K562 (cell line): ENCODE measurements around the gene NR1H2. TPM values are rescaled to one million over a fixed set of nuclear protein-coding genes. Genes with fewer than 3 reads are reported as not detected.
A peak's percentile ranks its signal among the peaks of the same experiment; 100 is the strongest.

Experiments used
- ATAC-seq: fragments of 200-7000 bp; cut with Tn5 transposase; 3 replicates; pipeline ENCODE4 v1.9.1; 2020; ENCODE audit warnings: moderate library complexity
- BruUV-seq: library from RNA; stranded (reverse); fragments of 400-500 nt; replicated peaks from 2 replicates; lab custom pipeline; 2021; lab: Mats Ljungman, UMichigan
- CTCF ChIA-PET: fragments of 300-600 bp; formaldehyde crosslinking; extraction: SDS; loops from one replicate; lab custom pipeline; 2021; ENCODE audit warnings: low intra/inter-chr PET ratio; lab: Yijun Ruan, JAX
- POLR2A ChIA-PET: fragments of 300-600, 350-650 bp; sonication (Branson Sonifier 250); formaldehyde crosslinking; extraction: SDS; loops from one replicate; lab custom pipeline; 2021; ENCODE audit warnings: antibody characterized with exemption, inconsistent platforms; lab: Yijun Ruan, JAX
- DNase-seq, 4 experiments: peaks; one replicate each; pipeline versions ENCODE4 v3.0.0 to v3.0.0-alpha.2; 2011 to 2018; ENCODE audit warnings: low spot score in 3 of 4, mixed read lengths in 3 of 4; ENCODE audit errors: extremely low read depth in 1 of 4
- FAIRE-seq: peaks from 2 replicates; lab custom pipeline; 2011; peaks lifted over from hg19 to GRCh38; lab: Jason Lieb, UNC
- H2AFZ ChIP-seq: 2 replicates; pipeline ENCODE4 v1.6.0; 2011; ENCODE audit warnings: low read depth, low read length, control low read depth, inconsistent platforms
- H3K27ac ChIP-seq: fragments of 200-600 bp; 3 replicates; pipeline ENCODE4 v1.8.0; 2011; ENCODE audit warnings: low read depth, mild to moderate bottlenecking, control low read depth, inconsistent platforms, low read length, moderate library complexity, mixed read lengths; ENCODE audit errors: extremely low read depth
- H3K27me3 ChIP-seq, 2 experiments: fragments of 300-600 bp in 1 of 2; 2 replicates in 1 of 2; 3 replicates in 1 of 2; pipeline versions ENCODE4 v1.6.0 to v1.8.0; 2011; ENCODE audit warnings: inconsistent platforms in 2 of 2, low read length in 2 of 2, mild to moderate bottlenecking in 1 of 2, mixed read lengths in 1 of 2, moderate library complexity in 1 of 2; ENCODE audit not compliant: control insufficient read depth in 2 of 2, insufficient read depth in 2 of 2
- H3K36me3 ChIP-seq: fragments of 300-600 bp; 3 replicates; pipeline ENCODE4 v1.8.0; 2011; ENCODE audit warnings: mild to moderate bottlenecking, low read length, inconsistent platforms; ENCODE audit not compliant: control insufficient read depth, insufficient read depth
- H3K4me1 ChIP-seq, 2 experiments: fragments of 200-600 bp in 1 of 2; replicated peaks in 1 of 2; 2 replicates in 1 of 2; 3 replicates in 1 of 2; pipeline versions ENCODE4 v1.5.1 to v1.8.0; 2011; ENCODE audit warnings: inconsistent platforms in 2 of 2, low read length in 2 of 2, mild to moderate bottlenecking in 1 of 2, mixed read lengths in 1 of 2, moderate library complexity in 1 of 2; ENCODE audit not compliant: control insufficient read depth in 2 of 2, insufficient read depth in 2 of 2
- H3K4me2 ChIP-seq: 2 replicates; pipeline ENCODE4 v1.6.1; 2011; ENCODE audit warnings: low read length, control low read depth, inconsistent platforms, mixed read lengths; ENCODE audit not compliant: insufficient read depth
- H3K4me3 ChIP-seq: fragments of 200-600 bp; sonication (generic), shearing (Covaris generic); 2 replicates; pipeline ENCODE4 v1.5.1; 2016; ENCODE audit warnings: control low read depth, inconsistent platforms
- H3K79me2 ChIP-seq: fragments of 200-600 bp; 3 replicates; pipeline ENCODE4 v1.8.0; 2011; ENCODE audit warnings: low read length, inconsistent platforms; ENCODE audit not compliant: control insufficient read depth, insufficient read depth
- H3K9ac ChIP-seq, 2 experiments: 2 replicates each; pipeline versions ENCODE4 v1.6.0 to v1.6.1; 2011; ENCODE audit warnings: low read depth in 2 of 2, low read length in 2 of 2, control low read depth in 1 of 2, inconsistent platforms in 1 of 2, mild to moderate bottlenecking in 1 of 2, mixed read lengths in 1 of 2; ENCODE audit not compliant: insufficient read depth in 1 of 2
- H3K9me1 ChIP-seq: one replicate; pipeline ENCODE4 v1.6.0; 2011; ENCODE audit warnings: inconsistent platforms, mild to moderate bottlenecking, low read length, moderate library complexity; ENCODE audit not compliant: control insufficient read depth, insufficient read depth
- H3K9me3 ChIP-seq: replicated peaks from 2 replicates; pipeline ENCODE4 v1.5.1; 2011; ENCODE audit warnings: low read depth, low read length, inconsistent platforms; ENCODE audit not compliant: control insufficient read depth, insufficient read depth
- H4K20me1 ChIP-seq: replicated peaks from 2 replicates; pipeline ENCODE4 v1.6.1; 2011; ENCODE audit warnings: low read length, inconsistent platforms, mixed read lengths; ENCODE audit not compliant: control insufficient read depth, insufficient read depth
- CHD4 ChIP-seq: fragments of 200-600 bp; sonication (generic); IDR thresholded peaks from 3 replicates; pipeline ENCODE4 v1.6.1; 2012; ENCODE audit warnings: low read depth, mild to moderate bottlenecking, mixed read lengths, low read length, inconsistent platforms; ENCODE audit not compliant: insufficient read depth, insufficient replicate concordance, poor library complexity, severe bottlenecking
- DEAF1 ChIP-seq: fragments of 450-650 bp; formaldehyde crosslinking; IDR thresholded peaks from 2 replicates; pipeline ENCODE4 v1.4.0; 2020; ENCODE audit warnings: mild to moderate bottlenecking, moderate library complexity
- ELF4 ChIP-seq: fragments of 450-650 bp; formaldehyde crosslinking; IDR thresholded peaks from 2 replicates; pipeline ENCODE4 v1.4.0; 2022; ENCODE audit warnings: missing genetic modification characterization
- ERF ChIP-seq: fragments of 450-650 bp; formaldehyde crosslinking; IDR thresholded peaks from 2 replicates; pipeline ENCODE4 v1.4.0; 2020; ENCODE audit warnings: mild to moderate bottlenecking, mixed read lengths
- ESRRB ChIP-seq: fragments of 250-450 bp; sonication (Bioruptor Pico); IDR thresholded peaks from 2 replicates; pipeline ENCODE4 v1.5.0; 2020; ENCODE audit warnings: mild to moderate bottlenecking, moderate library complexity, borderline replicate concordance
- GABPB2 ChIP-seq: fragments of 250-450 bp; sonication (Bioruptor Pico); conservative IDR thresholded peaks from 2 replicates; pipeline ENCODE4 v1.5.1; 2021; ENCODE audit warnings: mild to moderate bottlenecking
- HDAC2 ChIP-seq: fragments of 450-650 bp; IDR thresholded peaks from 2 replicates; pipeline ENCODE4 v1.6.1; 2016; ENCODE audit warnings: mild to moderate bottlenecking
- IRF9 ChIP-seq: fragments of 450-650 bp; IDR thresholded peaks from 2 replicates; pipeline ENCODE4 v1.6.1; 2016; ENCODE audit warnings: missing biosample characterization, missing genetic modification characterization
- KLF6 ChIP-seq: fragments of 250-450 bp; sonication (Bioruptor Pico); IDR thresholded peaks from 2 replicates; pipeline ENCODE4 v1.4.0; 2020; ENCODE audit warnings: mild to moderate bottlenecking, moderate library complexity, borderline replicate concordance
- MECOM ChIP-seq: fragments of 250-450 bp; sonication (Bioruptor Pico); IDR thresholded peaks from 2 replicates; pipeline ENCODE4 v1.8.0; 2022; ENCODE audit warnings: inconsistent platforms
- NFYB ChIP-seq: IDR thresholded peaks from 2 replicates; pipeline ENCODE4 v1.6.1; 2011; ENCODE audit warnings: mild to moderate bottlenecking, moderate library complexity; ENCODE audit not compliant: insufficient read length; ENCODE audit errors: extremely low read depth
- ZBTB12 ChIP-seq: fragments of 250-450 bp; sonication (Bioruptor Pico); IDR thresholded peaks from 2 replicates; pipeline ENCODE4 v1.4.0; 2020
- ZNF277 ChIP-seq: fragments of 250-450 bp; sonication (Bioruptor Pico); IDR thresholded peaks from 2 replicates; pipeline ENCODE4 v1.8.0; 2022; ENCODE audit warnings: inconsistent platforms, mild to moderate bottlenecking, moderate library complexity, borderline replicate concordance
- ZNF384 ChIP-seq: IDR thresholded peaks from 2 replicates; pipeline ENCODE4 v1.6.1; 2012; ENCODE audit warnings: low read depth, low read length, improper control_type of control experiment
- ZNF644 ChIP-seq: fragments of 200-800 bp; sonication (Bioruptor generic); IDR thresholded peaks from 2 replicates; pipeline ENCODE4 v1.6.1; 2016; ENCODE audit warnings: low read depth, missing genetic modification characterization, missing compliant biosample characterization
- WGBS: fragments of 100-300 bp; shearing (Covaris generic); methylation state at CpG from one replicate; pipeline ENCODE4 v1.1.6; 2016; ENCODE audit warnings: low coverage, mixed read lengths; ENCODE audit not compliant: insufficient coverage; ENCODE audit errors: missing lambda C conversion rate; 5-methylcytosine and 5-hydroxymethylcytosine counted together
- in situ Hi-C: fragments of 300-500 bp; cut with MboI; formaldehyde crosslinking; loops from 4 replicates; pipeline ENCODE4 v1.15.0; 2018; ENCODE audit warnings: inconsistent platforms, mixed read lengths
- intact Hi-C: fragments of 100-400 bp; cut with micrococcal nuclease; formaldehyde crosslinking; loops from 2 replicates; pipeline ENCODE4 v1.14.2; 2022
- polyA plus RNA-seq, 8 experiments: library from polyadenylated mRNA; depleted of rRNA in 4 of 8; stranded (reverse) in 5 of 8; unstranded in 3 of 8; fragments of >200 nt; fragmentation: Nextera tagmentation in 2 of 8; fragmentation: Illumina TruSeq in 1 of 8; extraction: Ambion mirVana in 2 of 8; extraction: Trizol in 1 of 8; gene quantifications; 2 replicates each; pipeline versions ENCODE4 v1.2.1 to v1.2.3, GENCODE V29; 2011 to 2014; ENCODE audit warnings: inconsistent platforms in 1 of 8, missing spikeins in 1 of 8
- total RNA-seq, 7 experiments: library from RNA; depleted of rRNA in 6 of 7; stranded (reverse); fragments of >200 nt in 6 of 7; fragmentation: Illumina TruSeq in 2 of 7; extraction: Trizol in 2 of 7; gene quantifications; 2 replicates each; pipeline versions ENCODE4 v1.2.1 to v1.2.3, GENCODE V29; 2011 to 2021; ENCODE audit warnings: low replicate concordance in 1 of 7

NR1H2 gene
- total and polyA plus RNA-seq, 9 of the 15 experiments (the other 6 are each of a cell fraction or from before 2014, with no cell fraction given), result 0.11 to 73.8 (median 24.0) TPM

GRCh38 chr19:50431343-50432220, 55.3 kb downstream of the NR1H2 start:
- Histone ChIP-seq H3K4me3 (peak overlapping the region; percentile 53), H3K36me3 (no peaks in the 10 kb centered on the region), H4K20me1 (no peaks in the 10 kb centered on the region), H3K9me3 (no peaks in the 10 kb centered on the region), H3K27me3 (peaks cover 0 to 3% of the 10 kb centered on the region in 2 experiments; a peak in 1 of 5 replicates), H2AFZ (peak overlapping the region; percentile 93), H3K79me2 (no peaks in the 10 kb centered on the region), H3K4me2 (peak overlapping the region; percentile 85), H3K9ac (peak overlapping the region; percentile 68 to 88), H3K4me1 (peaks cover 12 to 54% of the 10 kb centered on the region in 2 experiments; a peak in 4 of 5 replicates), H3K9me1 (no peaks in the 10 kb centered on the region), H3K27ac (peak overlapping the region; percentile 41; the same call in 2 of the 3 replicates)
- peak; percentile 86 to 96 (median 95) for DNase-seq
- WGBS, result 7% methylated on average over 26 of the region's 54 CpGs
- CTCF ChIA-PET, result interaction anchor here (0.6 kb wide), 1 partner anchor 48 kb away, joined by 3 read pairs; no protein-coding TSS in a partner anchor
- in situ Hi-C loops (no loop called here), intact Hi-C loops (no loop called here)
- POLR2A ChIA-PET, result interaction anchor here (0.6 to 1.1 kb wide), 3 partner anchors 13 to 124 kb away, joined by 3 read pairs; no protein-coding TSS in a partner anchor
- TSS peak; percentile 97 for BruUV-seq
- FAIRE-seq, result peak; percentile 96
- peak; percentile 97 for ATAC-seq
- TF ChIP-seq ZNF277 (CRISPR knock-in tag) (no peak), NFYB (peak; percentile 67), ZNF384 (no peak), CHD4 (no peak), DEAF1 (CRISPR knock-in tag) (no peak), ERF (CRISPR knock-in tag) (peak; percentile 26; the same call in 1 of the 2 replicates), ELF4 (no peak), MECOM (CRISPR knock-in tag) (no peak), HDAC2 (no peak), ESRRB (CRISPR knock-in tag) (no peak), IRF9 (tag) (no peak), KLF6 (no peak), ZBTB12 (CRISPR knock-in tag) (peak; percentile 88), GABPB2 (CRISPR knock-in tag) (no peak), ZNF644 (tag) (no peak)
